Spleen (tissue), 11 donors: Measurements from ENCODE around the gene ATL1. TPM values are rescaled to one million over a fixed set of nuclear protein-coding genes. Genes with fewer than 3 reads are reported as not detected.

ENCODE experiments used
- DNase-seq: peaks from one replicate; pipeline ENCODE4 v3.0.0-alpha.2; 2020
- H3K27ac ChIP-seq, 8 donors: fragments of 200-600 bp; sonication (generic) in 7 of 8; 1 replicate in 4 of 8; 2 replicates in 4 of 8; pipeline versions ENCODE4 v1.5.0 to v1.8.0; 2016 to 2021; ENCODE audit warnings: inconsistent platforms in 4 of 8, mild to moderate bottlenecking in 4 of 8, moderate library complexity in 1 of 8
- H3K27me3 ChIP-seq, 7 donors: fragments of 200-600 bp; sonication (generic) in 6 of 7; replicated peaks in 1 of 7; 1 replicate in 4 of 7; 2 replicates in 3 of 7; pipeline versions ENCODE4 v1.5.0 to v1.8.0; 2016 to 2021; ENCODE audit warnings: inconsistent platforms in 3 of 7, mild to moderate bottlenecking in 1 of 7
- H3K36me3 ChIP-seq, 6 donors: fragments of 200-600 bp; sonication (generic) in 5 of 6; 1 replicate in 4 of 6; 2 replicates in 2 of 6; pipeline versions ENCODE4 v1.5.0 to v1.8.0; 2016 to 2021; ENCODE audit warnings: inconsistent platforms in 2 of 6
- H3K4me1 ChIP-seq, 6 donors: fragments of 200-600 bp; sonication (generic) in 5 of 6; 1 replicate in 3 of 6; 2 replicates in 3 of 6; pipeline versions ENCODE4 v1.5.0 to v1.8.0; 2016 to 2021; ENCODE audit warnings: inconsistent platforms in 3 of 6
- H3K4me3 ChIP-seq, 8 donors: fragments of 200-600 bp; sonication (generic) in 7 of 8; 1 replicate in 4 of 8; 2 replicates in 4 of 8; pipeline versions ENCODE4 v1.5.0 to v1.8.0; 2016 to 2021; ENCODE audit warnings: inconsistent platforms in 4 of 8, mild to moderate bottlenecking in 4 of 8, moderate library complexity in 2 of 8
- H3K9me3 ChIP-seq, 8 donors: fragments of 200-600 bp; sonication (generic) in 7 of 8; 1 replicate in 4 of 8; 2 replicates in 4 of 8; pipeline versions ENCODE4 v1.5.0 to v1.8.0; 2016 to 2021; ENCODE audit warnings: inconsistent platforms in 4 of 8
- CTCF ChIP-seq, 11 experiments: fragments of 200-600 bp in 7 of 11; fragments of 450-650 bp in 4 of 11; sonication (generic) in 4 of 11; IDR thresholded peaks in 8 of 11; conservative IDR thresholded peaks in 3 of 11; 1 replicate in 7 of 11; 2 replicates in 4 of 11; pipeline versions ENCODE4 v1.4.0 to v1.8.0; 2016 to 2021; ENCODE audit warnings: antibody characterized with exemption in 11 of 11, inconsistent platforms in 4 of 11, mild to moderate bottlenecking in 1 of 11
- POLR2A ChIP-seq, 3 donors: fragments of 450-650 bp; IDR thresholded peaks; one replicate each; pipeline ENCODE4 v1.5.1; 2017; ENCODE audit warnings: antibody characterized with exemption in 3 of 3, mild to moderate bottlenecking in 1 of 3
- POLR2AphosphoS5 ChIP-seq, 3 donors: sonication (generic); formaldehyde crosslinking; IDR thresholded peaks; one replicate each; pipeline ENCODE4 v1.5.1; 2017; ENCODE audit warnings: antibody characterized with exemption in 3 of 3
- WGBS, 5 donors: extraction: QIAGEN DNeasy Blood & Tissue Kit in 3 of 5; methylation state at CpG; one replicate each; pipeline versions ENCODE4 v1.1.5 to v1.1.7; 2013 to 2018; 5-methylcytosine and 5-hydroxymethylcytosine counted together
- intact Hi-C: fragments of 100-400 bp; cut with DNase I; formaldehyde crosslinking; loops from one replicate; pipeline ENCODE4 v1.15.0; 2023; ENCODE audit warnings: low total_unique reads
- polyA plus RNA-seq, 3 donors: library from polyadenylated mRNA; stranded (reverse); fragments of 200-250 nt; gene quantifications; one replicate each; pipeline ENCODE4 v1.2.1, GENCODE V29; 2013
- total RNA-seq, 7 donors: library from RNA; depleted of rRNA in 3 of 7; stranded (reverse); fragments of >200 nt in 3 of 7; fragmentation: NEBNext Ultra II Directional in 4 of 7; extraction: Animal tissue kit (Norgen Biotek cat#: 25700) in 4 of 7; gene quantifications; one replicate each; pipeline versions ENCODE4 v1.1.0 to v1.2.1, GENCODE V29; 2016 to 2021
- donor health status: healthy with polysubstance abuse.
- donor health status: DM: no; HTN: no; CAD: no; lungs with moderate emphysema.
- donor health status: DM: no; HTN: no; CAD: no.
- donor health status: Bipolar disorder and iron deficiency.
- donor health status: healthy.
- donor health status: DM: no; HTN: no; CAD: no.
- donor health status: DM: yes; HTN: yes; CAD: no.

Gene ATL1
- total and polyA plus RNA-seq, 10 donors = 0.91 to 3.2 (median 1.5) TPM

DNA sequence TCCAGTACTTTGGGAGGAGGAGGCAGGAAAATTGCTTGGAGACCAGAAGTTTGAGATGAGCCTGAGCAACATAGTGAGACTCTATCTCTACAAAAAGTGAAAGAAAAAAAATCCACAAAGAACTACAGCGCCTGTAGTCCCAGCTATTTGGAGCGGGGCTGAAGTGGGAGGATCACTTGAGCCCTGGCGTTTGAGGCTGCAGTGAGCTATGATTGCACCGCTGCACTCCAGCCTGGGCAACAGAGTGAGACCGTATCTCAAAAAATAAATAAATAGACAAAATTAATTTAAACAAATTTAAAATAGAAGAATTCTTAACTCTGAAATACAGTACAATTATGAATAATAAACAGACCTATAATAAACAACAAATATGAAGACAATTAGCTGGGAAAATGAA lies 40.9 kb downstream of the ATL1 start:
- intact Hi-C loops = loop anchor here (10.0 kb wide), 1 partner anchor 174 kb away; no protein-coding TSS in a partner anchor
- H3K4me3 ChIP-seq = no peak overlapping the region
- DNase-seq = no peak
- no peaks in the 10 kb centered on the region for H3K36me3 ChIP-seq
- TF ChIP-seq POLR2A (IDR thresholded peaks at IDR 0.05) (no peak), CTCF (IDR thresholded peaks at IDR 0.05 in 8 of 11, conservative IDR thresholded peaks at IDR 0.05 in 3 of 11) (no peak), POLR2AphosphoS5 (IDR thresholded peaks at IDR 0.05) (no peak)
- H3K4me1 ChIP-seq = no peaks in the 10 kb centered on the region
- H3K27me3 ChIP-seq = no peaks in the 10 kb centered on the region
- 82 to 90% (median 86%) methylated on average over 5 of the region's 5 CpGs for WGBS, 5 donors
- H3K9me3 ChIP-seq = no peaks in the 10 kb centered on the region
- no peak overlapping the region for H3K27ac ChIP-seq

- TF ChIP-seq POLR2AphosphoS5 (IDR thresholded peaks at IDR 0.05) = no peak
- no peak overlapping the region for H3K4me3 ChIP-seq
- intact Hi-C loops = loop anchor here (10.0 kb wide), 1 partner anchor 173 kb away; no protein-coding TSS in a partner anchor
- WGBS, 5 donors = 81 to 90% (median 87%) methylated on average over 2 of the region's 2 CpGs
- no peaks in the 10 kb centered on the region for H3K4me1 ChIP-seq
- no peaks in the 10 kb centered on the region for H3K9me3 ChIP-seq
- H3K27me3 ChIP-seq = no peaks in the 10 kb centered on the region
- no peak for DNase-seq
- H3K27ac ChIP-seq = no peak overlapping the region
- H3K36me3 ChIP-seq = no peaks in the 10 kb centered on the region
Observed at GRCh38 chr14:50601394-50601793, 41.4 kb downstream of the ATL1 start.

DNA sequence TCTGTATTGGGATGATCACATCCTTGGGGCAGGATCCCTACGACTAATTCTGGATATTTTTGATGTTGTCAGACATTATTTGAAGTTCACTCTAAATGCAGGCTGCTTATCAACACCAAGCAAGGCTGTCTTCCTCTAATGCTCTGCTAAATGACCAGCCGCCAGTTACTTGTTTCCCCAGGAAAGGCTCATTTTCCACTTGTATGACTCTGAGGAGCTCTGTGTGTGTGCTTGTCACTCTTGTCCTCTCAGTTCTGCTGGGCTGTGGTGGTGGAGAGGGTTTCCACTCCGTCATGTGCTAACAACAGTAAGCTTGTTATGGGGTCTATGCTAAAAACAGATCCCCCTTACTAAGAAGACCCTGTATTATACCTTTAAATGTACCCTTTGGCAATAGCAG lies 42.1 kb downstream of the ATL1 start:
- no peaks in the 10 kb centered on the region for H3K36me3 ChIP-seq
- no peaks in the 10 kb centered on the region for H3K9me3 ChIP-seq
- intact Hi-C loops = loop anchor here (10.0 kb wide), 1 partner anchor 173 kb away; no protein-coding TSS in a partner anchor
- WGBS, 5 donors = 73 to 77% (median 73%) methylated on average over 3 of the region's 3 CpGs
- no peaks in the 10 kb centered on the region for H3K4me1 ChIP-seq
- H3K27me3 ChIP-seq = no peaks in the 10 kb centered on the region
- no peak for TF ChIP-seq POLR2AphosphoS5 (IDR thresholded peaks at IDR 0.05)
- no peak for TF ChIP-seq POLR2A (IDR thresholded peaks at IDR 0.05)
- TF ChIP-seq CTCF (IDR thresholded peaks at IDR 0.05 in 8 of 11, conservative IDR thresholded peaks at IDR 0.05 in 3 of 11) = no peak
- no peak overlapping the region for H3K4me3 ChIP-seq
- no peak for DNase-seq
- no peak overlapping the region for H3K27ac ChIP-seq

GRCh38 chr14:50603565-50603964 lies 43.6 kb downstream of the ATL1 start:
- no peak for DNase-seq
- Histone ChIP-seq H3K9me3 (no peaks in the 10 kb centered on the region), H3K27ac (no peak overlapping the region), H3K27me3 (no peaks in the 10 kb centered on the region), H3K4me1 (no peaks in the 10 kb centered on the region), H3K4me3 (no peak overlapping the region), H3K36me3 (no peaks in the 10 kb centered on the region)
- TF ChIP-seq POLR2A (IDR thresholded peaks at IDR 0.05) = no peak
- TF ChIP-seq POLR2AphosphoS5 (IDR thresholded peaks at IDR 0.05) = no peak
- no peak for TF ChIP-seq CTCF (IDR thresholded peaks at IDR 0.05 in 8 of 11, conservative IDR thresholded peaks at IDR 0.05 in 3 of 11)
- WGBS, 5 donors = 63 to 77% (median 70%) methylated on average over 2 of the region's 2 CpGs
- intact Hi-C loops = loop anchor here (10.0 kb wide), 1 partner anchor 171 kb away; no protein-coding TSS in a partner anchor

GRCh38 chr14:50605766-50606165 lies 45.8 kb downstream of the ATL1 start:
- Histone ChIP-seq H3K4me3 (no peak overlapping the region), H3K27me3 (no peaks in the 10 kb centered on the region), H3K9me3 (no peaks in the 10 kb centered on the region), H3K4me1 (no peaks in the 10 kb centered on the region), H3K27ac (no peak overlapping the region), H3K36me3 (no peaks in the 10 kb centered on the region)
- intact Hi-C loops = loop anchor here (10.0 kb wide), 1 partner anchor 169 kb away; no protein-coding TSS in a partner anchor
- WGBS, 5 donors = 0 to 20% (median 0%) methylated on average over 1 of the region's 1 CpG
- TF ChIP-seq POLR2A (IDR thresholded peaks at IDR 0.05) = no peak
- no peak for TF ChIP-seq POLR2AphosphoS5 (IDR thresholded peaks at IDR 0.05)
- no peak for TF ChIP-seq CTCF (IDR thresholded peaks at IDR 0.05 in 8 of 11, conservative IDR thresholded peaks at IDR 0.05 in 3 of 11)
- DNase-seq = no peak
